Gastrocnemius medialis (tissue), 4 donors: Measurements from ENCODE around the gene NRXN2.

Experiments
- POLR2A ChIP-seq, 2 donors: fragments of 450-650 bp; IDR thresholded peaks; one replicate each; pipeline ENCODE4 v1.6.1; 2017; ENCODE audit warnings: antibody characterized with exemption in 2 of 2, mild to moderate bottlenecking in 2 of 2, moderate library complexity in 2 of 2
- TF ChIP-seq, protein P1 (sequence below), 5 experiments: fragments of 450-650 bp in 3 of 5; fragments of 200-600 bp in 2 of 5; sonication (generic) in 2 of 5; IDR thresholded peaks in 4 of 5; conservative IDR thresholded peaks in 1 of 5; 1 replicate in 4 of 5; 2 replicates in 1 of 5; pipeline ENCODE4 v1.5.1; 2016 to 2019; ENCODE audit warnings: antibody characterized with exemption in 5 of 5, mild to moderate bottlenecking in 3 of 5, moderate library complexity in 3 of 5

DNA sequence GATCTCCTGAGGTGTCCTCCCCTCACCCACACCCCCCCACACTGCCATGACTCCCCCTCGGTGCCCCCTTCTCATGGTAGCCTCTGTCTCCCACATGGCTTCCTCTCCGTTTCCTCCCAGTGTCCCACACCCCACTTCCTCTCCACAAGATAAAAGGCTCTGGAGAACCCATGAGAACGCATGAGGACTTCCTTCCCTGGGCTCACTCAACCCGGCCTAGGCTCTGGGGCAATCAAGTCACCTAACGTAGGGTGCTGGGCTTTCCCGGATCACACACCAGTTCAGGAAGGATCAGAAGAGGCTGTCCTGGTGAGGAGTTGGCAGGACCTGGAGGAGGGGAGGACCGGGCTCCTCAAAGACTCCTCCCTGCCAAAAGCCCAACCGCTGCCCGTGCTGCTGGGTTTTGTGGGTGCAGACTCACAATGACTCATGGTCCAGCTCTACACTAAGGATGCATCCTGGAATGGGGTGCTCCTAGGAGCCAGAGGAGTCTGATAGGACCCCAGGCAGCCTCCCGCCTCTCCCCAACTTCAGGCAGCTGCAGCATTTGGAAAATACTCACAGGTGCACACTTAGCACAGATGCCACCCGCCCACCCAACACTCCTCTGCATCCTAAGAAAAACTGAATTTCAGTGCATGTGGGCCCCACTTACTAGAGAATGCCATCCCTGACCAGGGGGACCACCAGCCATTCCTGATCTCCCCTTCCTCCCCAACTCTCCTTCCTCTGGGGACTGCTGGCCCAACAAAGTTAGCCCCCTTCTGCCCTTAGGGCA, 110.9 kb downstream of the NRXN2 start:
- TF ChIP-seq, protein P1, sequence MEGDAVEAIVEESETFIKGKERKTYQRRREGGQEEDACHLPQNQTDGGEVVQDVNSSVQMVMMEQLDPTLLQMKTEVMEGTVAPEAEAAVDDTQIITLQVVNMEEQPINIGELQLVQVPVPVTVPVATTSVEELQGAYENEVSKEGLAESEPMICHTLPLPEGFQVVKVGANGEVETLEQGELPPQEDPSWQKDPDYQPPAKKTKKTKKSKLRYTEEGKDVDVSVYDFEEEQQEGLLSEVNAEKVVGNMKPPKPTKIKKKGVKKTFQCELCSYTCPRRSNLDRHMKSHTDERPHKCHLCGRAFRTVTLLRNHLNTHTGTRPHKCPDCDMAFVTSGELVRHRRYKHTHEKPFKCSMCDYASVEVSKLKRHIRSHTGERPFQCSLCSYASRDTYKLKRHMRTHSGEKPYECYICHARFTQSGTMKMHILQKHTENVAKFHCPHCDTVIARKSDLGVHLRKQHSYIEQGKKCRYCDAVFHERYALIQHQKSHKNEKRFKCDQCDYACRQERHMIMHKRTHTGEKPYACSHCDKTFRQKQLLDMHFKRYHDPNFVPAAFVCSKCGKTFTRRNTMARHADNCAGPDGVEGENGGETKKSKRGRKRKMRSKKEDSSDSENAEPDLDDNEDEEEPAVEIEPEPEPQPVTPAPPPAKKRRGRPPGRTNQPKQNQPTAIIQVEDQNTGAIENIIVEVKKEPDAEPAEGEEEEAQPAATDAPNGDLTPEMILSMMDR (IDR thresholded peaks at IDR 0.05 in 4 of 5, conservative IDR thresholded peaks at IDR 0.05 in 1 of 5), result no peak
- no peak for TF ChIP-seq POLR2A (IDR thresholded peaks at IDR 0.05)
